Central memory CD8-positive, alpha-beta T cell (primary cell): Measurements from ENCODE around the gene COL8A1.

Source experiments
- ATAC-seq: fragments of 150-1000 bp; cut with Tn5 transposase; replicated peaks from 2 replicates; pipeline ENCODE4 v1.10.0; 2022; ENCODE audit warnings: mild to moderate bottlenecking, moderate FRiP score, moderate number of reproducible peaks; ENCODE audit not compliant: poor library complexity, severe bottlenecking; ENCODE audit errors: extremely low read depth
- DNase-seq, 2 donors: peaks; one replicate each; pipeline ENCODE4 v3.0.0; 2021; ENCODE audit warnings: low spot score in 2 of 2
- H3K27ac Mint-ChIP-seq: one replicate; pipeline ENCODE4 v1.8.0; 2022; ENCODE audit warnings: low read depth, mild to moderate bottlenecking, moderate library complexity, mixed read lengths
- H3K27me3 Mint-ChIP-seq: one replicate; pipeline ENCODE4 v1.8.0; 2022; ENCODE audit warnings: mixed read lengths
- H3K36me3 Mint-ChIP-seq: one replicate; pipeline ENCODE4 v1.8.0; 2022; ENCODE audit warnings: mild to moderate bottlenecking, moderate library complexity, mixed read lengths; ENCODE audit not compliant: insufficient read depth
- H3K4me1 Mint-ChIP-seq: one replicate; pipeline ENCODE4 v1.8.0; 2022; ENCODE audit warnings: mixed read lengths
- H3K4me3 Mint-ChIP-seq: one replicate; pipeline ENCODE4 v1.8.0; 2022; ENCODE audit warnings: mild to moderate bottlenecking, moderate library complexity, mixed read lengths
- H3K9me3 Mint-ChIP-seq: one replicate; pipeline ENCODE4 v1.8.0; 2022; ENCODE audit warnings: mixed read lengths

Gene COL8A1

DNA sequence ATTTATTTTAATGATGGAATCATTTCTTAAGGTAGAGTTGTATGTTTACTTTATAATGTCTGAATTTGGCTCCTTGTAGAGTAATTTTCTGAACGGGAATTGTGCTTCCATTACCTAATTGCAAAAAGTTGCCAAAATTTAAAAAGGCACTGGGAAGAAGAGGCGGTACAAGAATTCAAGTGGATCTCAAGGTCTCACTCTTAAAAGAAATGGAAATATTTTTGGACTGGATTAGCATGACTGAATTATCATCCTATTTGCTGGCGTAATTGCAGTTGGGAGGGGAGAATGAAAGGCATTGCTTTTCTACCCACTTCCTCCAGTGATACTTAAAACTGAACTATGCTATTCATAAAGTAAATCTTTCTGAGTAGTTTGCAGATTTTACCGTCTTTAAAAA is 46.2 kb downstream of the COL8A1 start:
- Mint-ChIP-seq H3K9me3 (no peaks in the 10 kb centered on the region), H3K4me3 (no peak overlapping the region), H3K27ac (no peak overlapping the region), H3K27me3 (peaks cover 18% of the 10 kb centered on the region), H3K4me1 (no peaks in the 10 kb centered on the region), H3K36me3 (no peaks in the 10 kb centered on the region)
- DNase-seq (no peak), ATAC-seq (no peak)

- Mint-ChIP-seq H3K27ac (no peak overlapping the region), H3K9me3 (no peaks in the 10 kb centered on the region), H3K36me3 (no peaks in the 10 kb centered on the region), H3K4me3 (no peak overlapping the region), H3K4me1 (no peaks in the 10 kb centered on the region), H3K27me3 (peaks cover 18% of the 10 kb centered on the region)
- ATAC-seq (no peak), DNase-seq (no peak)
These were observed 48.1 kb downstream of the COL8A1 start for GRCh38 chr3:99686469-99686868.

DNA sequence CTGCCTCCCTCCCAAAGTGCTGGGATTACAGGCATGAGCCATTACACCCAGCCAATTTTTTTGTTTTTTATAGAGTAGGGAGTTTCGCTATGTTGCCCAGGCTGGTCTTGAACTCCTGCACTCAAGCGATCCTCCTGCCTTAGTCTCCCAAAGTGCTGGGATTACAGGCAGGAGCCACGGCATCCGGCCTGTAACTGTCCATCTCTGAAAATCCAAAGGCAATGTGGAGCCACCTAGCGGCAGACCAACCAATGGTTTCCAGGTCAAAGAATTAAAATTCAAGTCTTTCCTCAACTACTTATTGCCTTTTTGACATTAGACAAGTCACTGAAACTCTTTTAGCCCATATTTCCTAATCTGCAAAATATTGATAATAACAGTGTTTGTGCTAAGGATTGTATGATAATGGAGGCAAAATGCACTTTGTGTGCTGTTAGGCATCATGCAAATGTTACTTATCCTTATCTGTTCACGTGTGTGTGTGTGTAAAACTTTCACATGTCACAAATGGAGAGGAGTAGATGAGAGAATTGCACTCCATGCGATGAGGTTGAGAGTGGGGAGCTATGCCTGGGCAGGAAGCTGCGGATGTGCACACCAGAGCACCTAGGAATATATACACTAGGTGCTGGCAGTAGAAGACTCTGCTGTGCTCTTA is 48.7 kb downstream of the COL8A1 start:
- peaks cover 18% of the 10 kb centered on the region for H3K27me3 Mint-ChIP-seq
- H3K4me1 Mint-ChIP-seq, result no peaks in the 10 kb centered on the region
- no peaks in the 10 kb centered on the region for H3K36me3 Mint-ChIP-seq
- H3K27ac Mint-ChIP-seq, result no peak overlapping the region
- ATAC-seq (no peak), DNase-seq (no peak)
- H3K4me3 Mint-ChIP-seq, result no peak overlapping the region
- H3K9me3 Mint-ChIP-seq, result no peaks in the 10 kb centered on the region

DNA sequence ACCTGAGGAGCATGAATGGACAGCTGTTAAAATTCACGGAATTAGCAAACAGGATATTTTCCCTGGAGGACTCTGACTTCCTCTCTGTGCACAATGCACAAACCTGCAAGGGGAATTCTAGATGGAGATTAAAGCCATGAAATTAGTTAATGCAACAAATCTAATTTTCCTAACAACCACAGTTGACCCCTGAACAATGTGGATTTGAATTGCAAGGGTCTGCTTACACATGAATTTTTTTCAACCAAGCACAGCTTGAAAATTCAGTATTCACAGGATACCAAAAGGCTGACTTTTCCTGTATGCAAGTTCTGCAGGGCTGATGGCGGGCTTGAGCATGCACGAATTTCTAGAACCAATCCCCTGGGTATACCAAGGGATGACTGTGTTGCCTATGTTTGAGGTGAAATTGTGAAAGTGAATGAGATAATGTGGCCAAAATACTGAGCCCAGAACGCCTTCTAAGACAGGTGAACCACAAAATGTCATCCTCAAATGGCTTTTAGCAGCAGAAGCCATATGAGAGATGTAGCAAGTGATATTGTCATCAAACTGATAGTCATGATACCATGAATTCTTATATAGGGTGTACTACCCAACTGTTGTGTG is 52.5 kb downstream of the COL8A1 start:
- no peak for ATAC-seq
- no peaks in the 10 kb centered on the region for H3K9me3 Mint-ChIP-seq
- H3K4me3 Mint-ChIP-seq, result no peak overlapping the region
- no peak overlapping the region for H3K27ac Mint-ChIP-seq
- H3K36me3 Mint-ChIP-seq, result no peaks in the 10 kb centered on the region
- DNase-seq, result no peak
- peaks cover 18% of the 10 kb centered on the region for H3K27me3 Mint-ChIP-seq
- H3K4me1 Mint-ChIP-seq, result no peaks in the 10 kb centered on the region

DNA sequence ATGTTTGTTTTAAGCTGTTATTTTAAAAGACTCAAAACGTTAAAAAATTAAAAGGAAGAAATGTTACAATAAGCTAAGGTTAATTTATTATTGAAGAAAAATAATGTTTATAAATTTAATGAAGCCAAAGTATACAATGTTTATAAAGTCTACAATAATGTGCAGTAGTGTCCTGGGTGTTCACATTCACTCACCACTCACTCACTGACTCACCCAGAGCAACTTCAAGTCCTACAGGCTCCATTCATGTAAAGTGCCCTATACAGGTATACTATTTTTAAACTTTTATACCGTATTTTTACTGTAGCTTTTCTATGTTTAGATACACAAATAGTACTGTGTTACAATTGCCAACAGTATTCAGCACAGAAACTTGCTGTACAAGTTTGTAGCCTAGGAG is 55.2 kb downstream of the COL8A1 start:
- no peaks in the 10 kb centered on the region for H3K9me3 Mint-ChIP-seq

DNA sequence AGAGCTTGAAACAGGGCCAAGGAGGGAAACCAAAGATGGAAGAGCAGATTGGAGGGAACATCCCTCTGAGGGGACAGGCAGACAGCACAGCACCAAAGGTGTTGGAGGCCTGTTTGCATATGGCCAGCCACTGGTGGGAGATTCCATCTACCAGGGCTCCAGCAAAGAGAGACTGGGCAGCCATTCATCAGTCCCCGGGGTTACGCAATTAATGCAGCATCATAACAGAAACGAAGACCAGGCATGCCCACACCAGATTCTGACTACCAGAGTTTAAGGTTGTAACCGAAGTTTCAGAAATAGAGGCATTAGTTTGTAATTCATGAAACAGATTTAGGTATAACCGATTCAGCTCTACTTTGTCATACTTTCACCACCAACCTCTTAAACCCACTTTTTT is 58.1 kb downstream of the COL8A1 start:
- Mint-ChIP-seq H3K27me3 (no peaks in the 10 kb centered on the region), H3K36me3 (no peaks in the 10 kb centered on the region), H3K9me3 (no peaks in the 10 kb centered on the region), H3K4me3 (no peak overlapping the region), H3K27ac (no peak overlapping the region), H3K4me1 (no peaks in the 10 kb centered on the region)
- DNase-seq, result no peak
- no peak for ATAC-seq

More for the DNA sequence above, 55.2 kb downstream of the COL8A1 start:
- H3K4me1 Mint-ChIP-seq, result no peaks in the 10 kb centered on the region
- no peaks in the 10 kb centered on the region for H3K36me3 Mint-ChIP-seq
- ATAC-seq, result no peak
- DNase-seq, result no peak
- H3K4me3 Mint-ChIP-seq, result no peak overlapping the region
- H3K27ac Mint-ChIP-seq, result no peak overlapping the region
- H3K27me3 Mint-ChIP-seq, result peaks cover 6% of the 10 kb centered on the region

DNA sequence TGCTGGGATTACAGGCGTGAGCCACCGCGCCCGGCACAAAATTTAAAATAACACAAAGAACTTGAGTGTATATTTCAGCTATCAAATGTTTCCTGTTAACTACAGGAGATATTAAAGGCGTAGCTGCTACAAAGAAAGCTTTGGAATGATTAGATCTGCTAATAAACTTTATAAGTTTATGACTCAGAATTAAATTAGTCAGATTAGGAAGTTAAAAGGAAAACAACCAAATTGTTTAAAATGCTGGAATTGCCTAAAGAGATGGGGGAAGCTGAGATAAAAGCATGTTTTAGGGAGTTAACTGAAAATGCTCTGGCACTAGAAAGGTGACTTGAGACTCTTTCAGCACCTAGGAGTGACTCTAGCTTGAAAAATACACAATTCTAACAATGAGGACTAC is 58.9 kb downstream of the COL8A1 start:
- Mint-ChIP-seq H3K4me1 (no peaks in the 10 kb centered on the region), H3K36me3 (no peaks in the 10 kb centered on the region), H3K27me3 (no peaks in the 10 kb centered on the region), H3K9me3 (no peaks in the 10 kb centered on the region), H3K27ac (no peak overlapping the region), H3K4me3 (no peak overlapping the region)
- ATAC-seq, result no peak
- DNase-seq, result no peak

DNA sequence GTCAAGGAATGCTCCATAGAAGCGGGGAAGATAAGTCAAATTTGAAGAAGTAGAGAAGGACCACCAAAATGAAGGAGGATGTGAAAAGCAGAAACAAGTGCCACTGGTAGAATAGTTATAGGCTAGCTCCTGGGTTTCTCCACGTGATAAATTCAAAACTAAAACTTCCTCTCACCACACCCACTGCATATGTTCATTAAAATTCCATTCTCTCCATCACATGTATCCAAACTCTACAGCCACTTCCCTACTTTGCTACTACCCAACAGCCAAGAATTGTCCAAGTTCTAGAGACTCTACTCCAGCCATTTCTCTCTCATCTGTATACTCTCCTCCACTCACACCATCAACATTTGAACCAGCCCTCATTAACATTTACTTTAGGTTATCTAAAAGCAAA is 60.5 kb downstream of the COL8A1 start:
- Mint-ChIP-seq H3K9me3 (no peaks in the 10 kb centered on the region), H3K27me3 (no peaks in the 10 kb centered on the region), H3K4me1 (no peaks in the 10 kb centered on the region), H3K4me3 (no peak overlapping the region), H3K27ac (no peak overlapping the region), H3K36me3 (no peaks in the 10 kb centered on the region)
- DNase-seq (no peak), ATAC-seq (no peak)

GRCh38 chr3:99699841-99700240 is 61.4 kb downstream of the COL8A1 start:
- no peaks in the 10 kb centered on the region for H3K36me3 Mint-ChIP-seq
- no peak overlapping the region for H3K27ac Mint-ChIP-seq
- H3K27me3 Mint-ChIP-seq, result no peaks in the 10 kb centered on the region
- no peaks in the 10 kb centered on the region for H3K9me3 Mint-ChIP-seq
- H3K4me3 Mint-ChIP-seq, result no peak overlapping the region
- DNase-seq, result no peak
- no peak for ATAC-seq
- H3K4me1 Mint-ChIP-seq, result no peaks in the 10 kb centered on the region

GRCh38 chr3:99700631-99701268 is 62.4 kb downstream of the COL8A1 start:
- DNase-seq (no peak), ATAC-seq (no peak)
- H3K27me3 Mint-ChIP-seq, result no peaks in the 10 kb centered on the region
- no peaks in the 10 kb centered on the region for H3K4me1 Mint-ChIP-seq
- no peak overlapping the region for H3K27ac Mint-ChIP-seq
- no peak overlapping the region for H3K4me3 Mint-ChIP-seq
- no peaks in the 10 kb centered on the region for H3K9me3 Mint-ChIP-seq
- H3K36me3 Mint-ChIP-seq, result no peaks in the 10 kb centered on the region

DNA sequence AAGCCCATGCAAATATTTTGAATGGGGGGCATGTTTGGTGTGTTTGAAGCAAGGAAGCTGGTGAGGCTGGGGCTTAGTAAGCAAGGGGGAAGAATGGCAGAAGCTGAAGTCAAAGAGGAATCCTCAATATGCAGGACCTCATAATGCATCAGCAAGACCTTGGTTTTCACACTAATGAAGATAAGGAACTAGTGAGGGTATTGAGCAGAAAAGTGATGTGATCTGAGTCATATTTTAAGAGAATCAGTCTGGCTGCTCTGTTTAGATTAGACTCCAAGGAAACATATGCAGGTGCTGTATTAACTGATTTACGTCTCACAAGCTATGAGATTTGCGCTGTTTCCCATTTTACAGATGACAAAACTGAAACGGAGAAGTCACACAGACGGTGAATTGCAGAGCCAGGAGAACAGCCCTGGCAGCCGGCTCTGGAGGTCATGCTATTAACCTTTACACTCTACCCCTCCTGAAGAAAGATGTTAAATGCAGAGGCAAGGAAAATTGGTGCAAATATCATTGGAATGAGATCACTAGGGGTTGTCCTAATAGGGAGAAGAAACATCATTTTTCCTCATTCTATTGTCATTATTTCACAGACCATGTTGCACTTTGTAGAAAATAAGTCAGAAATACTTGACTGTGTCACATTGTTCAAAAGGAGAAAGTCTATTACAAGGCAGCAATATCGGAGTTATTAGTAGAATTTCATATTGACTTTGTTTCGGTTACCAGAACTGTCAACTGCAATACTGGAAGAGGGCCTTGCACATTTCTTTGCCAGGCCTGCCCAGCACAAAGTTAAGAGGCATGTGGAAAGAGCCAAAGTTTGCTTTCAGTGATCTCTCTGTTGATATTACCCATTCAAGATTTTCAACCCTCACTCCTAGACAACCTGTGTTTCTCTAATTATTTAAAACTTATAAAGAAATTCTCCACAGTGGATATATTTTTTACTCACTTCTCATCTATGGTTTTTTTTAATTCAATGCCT is 64.9 kb downstream of the COL8A1 start:
- ATAC-seq (no peak), DNase-seq (no peak)
- Mint-ChIP-seq H3K4me3 (no peak overlapping the region), H3K9me3 (no peaks in the 10 kb centered on the region), H3K36me3 (no peaks in the 10 kb centered on the region), H3K27ac (no peak overlapping the region), H3K4me1 (no peaks in the 10 kb centered on the region), H3K27me3 (no peaks in the 10 kb centered on the region)

GRCh38 chr3:99704417-99704816 is 66.0 kb downstream of the COL8A1 start:
- H3K4me3 Mint-ChIP-seq, result no peak overlapping the region
- H3K36me3 Mint-ChIP-seq, result no peaks in the 10 kb centered on the region
- H3K27me3 Mint-ChIP-seq, result no peaks in the 10 kb centered on the region
- H3K9me3 Mint-ChIP-seq, result no peaks in the 10 kb centered on the region
- no peak for ATAC-seq
- DNase-seq, result no peak
- no peaks in the 10 kb centered on the region for H3K4me1 Mint-ChIP-seq
- no peak overlapping the region for H3K27ac Mint-ChIP-seq
